Measurements from ENCODE around the gene CALR3.
A peak's percentile ranks its signal among the peaks of the same experiment; 100 is the strongest.
"Not testable (repeated sequence)": the region's sequence is repeated elsewhere in the genome, so short reads cannot be mapped to it uniquely, and the experiment has no call there.

Gene CALR3

GRCh38 chr19:16495982-16496612 is at the start of gene CALR3, which contains the start of gene C19orf44:
TSS of gene CALR3 (minus strand) at chr19:16496167. CDS start at chr19:16496129, 38 bp downstream.
TSS of gene C19orf44 (plus strand) at chr19:16496394. CDS start at chr19:16500793, 4,399 bp downstream.
- peak; percentile 99 for DNase-seq (ENCODE audit: low read depth)

GRCh38 chr19:16544473-16545231 is 48.7 kb upstream of the CALR3 start:
- no peak for DNase-seq (ENCODE audit: low read depth)

- DNase-seq (ENCODE audit: low read depth): not testable (repeated sequence)
These were observed 47.8 kb upstream of the CALR3 start for GRCh38 chr19:16543734-16544133.

DNA sequence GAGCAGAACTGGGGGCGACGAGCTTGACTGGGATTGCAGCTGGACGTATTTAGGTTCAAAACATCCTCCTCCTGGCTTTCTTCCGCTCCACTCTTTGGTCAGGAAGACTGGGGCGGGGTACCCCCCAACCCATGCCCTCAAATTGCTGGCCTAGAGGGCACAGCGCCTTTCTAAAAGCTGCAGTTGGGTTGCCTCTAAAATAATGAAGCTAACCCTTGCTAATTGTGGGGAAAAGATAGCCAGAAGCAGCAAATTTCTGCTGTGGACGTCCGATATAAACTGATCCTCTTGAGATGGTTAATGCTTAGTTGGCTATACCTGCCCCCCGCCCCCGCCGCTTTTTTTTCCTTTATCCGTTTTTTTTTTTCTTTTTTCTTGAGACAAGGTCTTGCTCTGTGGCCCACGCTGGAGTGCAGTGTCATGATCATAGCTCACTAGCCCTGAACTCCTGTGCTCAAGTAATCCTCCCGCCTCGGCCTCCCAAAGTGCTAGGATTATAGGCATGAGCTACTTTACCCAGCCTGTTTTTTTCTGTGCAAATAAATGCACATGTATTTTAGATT is 47.0 kb upstream of the CALR3 start:
- no peak for DNase-seq (ENCODE audit: low read depth)

DNA sequence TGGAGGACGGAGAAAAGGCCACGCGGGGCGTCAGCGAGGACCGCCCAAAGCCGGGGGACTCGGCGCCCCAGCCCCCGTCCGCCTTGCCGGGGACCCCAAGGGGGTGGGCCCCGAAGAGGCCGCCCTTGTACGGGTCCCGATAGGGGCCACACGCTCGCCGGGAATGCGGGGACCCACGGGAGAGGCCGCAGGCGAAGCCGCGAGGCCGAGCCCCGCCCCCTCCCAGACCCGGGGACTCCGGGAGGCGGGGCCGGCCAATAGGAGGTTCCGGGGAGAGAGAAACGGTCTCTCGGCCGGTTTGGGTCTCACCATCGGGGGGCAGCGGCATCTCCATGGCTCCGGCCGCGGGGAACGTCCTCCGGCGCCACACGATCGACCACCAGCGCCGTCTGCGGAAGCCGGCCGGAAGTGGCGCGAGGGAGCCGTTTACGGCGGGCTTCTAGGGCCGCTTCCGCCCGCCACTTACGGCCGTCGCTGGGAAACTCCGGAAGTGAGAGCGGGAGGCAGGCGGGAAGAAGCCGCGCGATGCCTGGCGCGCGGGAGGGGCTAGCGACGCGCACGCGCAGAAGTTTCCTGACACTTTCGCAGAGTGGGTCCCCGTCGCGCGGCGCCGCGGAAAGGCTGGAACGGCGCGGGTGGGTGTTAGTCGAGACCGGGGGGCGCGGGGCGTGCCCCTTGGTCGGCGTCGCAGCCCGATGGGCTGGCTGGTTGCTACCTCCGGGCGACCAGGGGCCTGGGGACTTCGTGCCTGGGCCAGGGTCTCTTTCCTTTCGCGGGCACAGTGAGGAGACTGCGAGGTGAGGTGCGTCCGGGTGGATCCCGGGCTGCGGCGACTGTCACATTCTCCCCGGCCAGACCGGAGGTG is 46.3 kb upstream of the CALR3 start, which contains the start of gene CHERP:
CHERP (minus strand) TSS at position 393 of the 865 bp plus-strand sequence; CDS start at position 334, 59 bp downstream.
- DNase-seq (ENCODE audit: low read depth): peak; percentile 88

DNA sequence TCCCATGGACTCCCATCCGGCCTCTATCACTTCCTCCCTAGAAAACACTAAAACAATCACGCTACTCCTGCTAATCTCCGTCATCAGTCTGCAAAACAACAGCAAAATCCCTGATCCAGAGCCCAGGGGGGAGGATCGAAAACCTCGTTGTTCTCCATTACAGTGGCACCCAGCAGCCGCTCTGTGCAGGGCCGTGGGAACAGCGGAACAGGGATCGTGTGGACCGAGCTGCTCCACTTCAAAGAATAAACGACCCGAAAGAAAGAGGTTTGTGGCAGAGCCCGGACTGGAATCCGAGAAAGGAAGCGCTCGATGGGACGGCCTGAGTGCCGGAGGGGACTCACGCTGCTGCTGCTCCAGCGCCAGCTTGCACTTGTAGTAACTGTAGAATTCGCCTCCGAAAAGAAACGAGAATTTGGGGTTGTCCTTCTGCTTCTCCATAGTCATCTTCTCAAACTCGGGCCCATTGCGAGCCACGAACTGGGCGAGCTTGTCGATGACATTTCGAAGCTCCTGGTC is 45.6 kb upstream of the CALR3 start:
- DNase-seq (ENCODE audit: low read depth): no peak

GRCh38 chr19:16540948-16541347 is 45.0 kb upstream of the CALR3 start:
- DNase-seq (ENCODE audit: low read depth): no peak

- no peak for DNase-seq (ENCODE audit: low read depth)
These were observed 41.1 kb upstream of the CALR3 start for GRCh38 chr19:16537111-16537510.

DNA sequence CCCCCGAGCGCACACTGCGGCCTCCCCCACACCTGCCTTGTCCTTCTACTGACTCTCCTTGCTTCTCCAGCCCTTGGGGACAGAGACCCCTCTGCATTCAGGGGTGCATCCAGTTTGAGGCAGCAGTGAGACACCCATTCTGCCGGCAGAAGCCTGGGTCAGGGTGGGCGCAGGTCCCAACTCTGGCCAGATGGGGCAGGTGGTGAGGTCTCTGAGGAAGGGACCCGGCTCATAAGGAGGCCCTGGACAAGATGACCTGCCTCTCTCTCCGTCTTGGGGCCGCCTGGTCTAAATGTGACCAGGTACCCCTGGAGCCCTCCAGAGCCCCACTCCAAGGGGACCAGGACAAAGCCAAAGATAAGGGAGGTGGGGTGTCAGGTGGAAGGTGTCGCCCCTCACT is 40.2 kb upstream of the CALR3 start:
- no peak for DNase-seq (ENCODE audit: low read depth)

DNA sequence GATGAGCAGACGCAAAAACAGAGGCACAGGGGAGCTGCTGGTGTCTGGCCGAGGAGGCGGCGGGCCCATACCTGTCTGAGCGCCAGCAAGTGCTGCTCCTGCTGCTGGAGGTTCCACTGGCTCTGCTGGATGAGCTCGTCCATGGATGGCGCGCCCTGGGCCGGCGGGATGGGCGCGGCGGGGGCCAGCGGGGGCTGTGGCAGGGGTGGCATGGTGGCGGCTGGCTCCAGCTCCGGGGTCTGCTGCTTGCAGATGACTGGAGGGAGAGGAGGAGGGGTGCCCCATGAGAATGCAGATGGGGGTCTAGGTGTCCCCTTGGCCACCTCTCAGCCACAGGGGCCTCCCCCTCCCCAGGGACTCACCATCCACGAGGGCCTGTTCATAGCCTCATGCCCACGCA is 39.4 kb upstream of the CALR3 start:
- DNase-seq (ENCODE audit: low read depth): no peak

- no peak for DNase-seq (ENCODE audit: low read depth)
These were observed 36.7 kb upstream of the CALR3 start for GRCh38 chr19:16532440-16533234.

DNA sequence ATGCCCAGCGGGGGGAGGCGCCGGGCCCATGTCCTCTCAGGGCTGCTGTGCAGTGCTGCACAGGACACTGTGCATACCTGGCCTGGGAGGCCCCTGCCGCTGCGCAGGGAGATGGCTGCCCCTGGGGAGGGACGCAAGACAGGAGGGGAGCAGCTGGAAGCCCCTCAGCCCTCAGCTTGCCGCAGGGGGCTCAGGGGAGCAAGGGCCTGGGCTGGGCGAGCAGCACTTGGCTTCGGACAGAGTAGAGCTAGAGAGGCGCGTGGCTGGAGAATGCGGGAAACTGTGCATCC is 35.4 kb upstream of the CALR3 start:
- no peak for DNase-seq (ENCODE audit: low read depth)

- no peak for DNase-seq (ENCODE audit: low read depth)
These were observed 34.8 kb upstream of the CALR3 start for GRCh38 chr19:16530540-16531379.

GRCh38 chr19:16529466-16530144 is 33.6 kb upstream of the CALR3 start:
- DNase-seq (ENCODE audit: low read depth): no peak

DNA sequence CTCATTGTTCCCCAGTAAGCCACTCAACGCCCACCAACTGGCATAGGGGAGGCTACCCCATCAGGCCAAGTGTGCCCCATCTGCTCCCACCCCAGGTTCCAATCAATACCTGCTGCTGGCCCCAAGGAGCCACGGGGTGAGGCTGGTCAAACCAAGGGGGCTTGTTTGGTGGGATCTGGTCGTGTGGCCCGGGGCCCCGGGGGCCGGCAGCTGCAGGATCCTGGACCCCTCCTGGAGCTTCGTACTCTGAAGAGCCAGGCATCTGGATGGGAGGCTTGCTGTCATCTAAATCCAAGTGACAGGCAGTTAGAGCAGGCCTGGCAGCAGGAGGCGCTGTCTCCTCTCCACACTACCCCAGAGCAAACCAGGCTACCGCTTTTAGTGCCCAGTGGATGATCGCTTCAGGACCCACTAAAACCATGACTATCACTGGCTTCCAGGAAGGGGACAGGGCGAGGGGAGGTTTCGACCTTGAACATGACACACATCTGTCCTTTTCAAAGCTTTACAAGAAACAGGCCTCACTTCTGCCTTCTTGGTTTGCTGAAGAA is 32.1 kb upstream of the CALR3 start:
- no peak for DNase-seq (ENCODE audit: low read depth)

GRCh38 chr19:16527334-16527935 is 31.5 kb upstream of the CALR3 start:
- no peak for DNase-seq (ENCODE audit: low read depth)

GRCh38 chr19:16525751-16526481 is 29.9 kb upstream of the CALR3 start:
- no peak for DNase-seq (ENCODE audit: low read depth)

- no peak for DNase-seq (ENCODE audit: low read depth)
These were observed 29.2 kb upstream of the CALR3 start for GRCh38 chr19:16524991-16525734.

All from stromal cell of bone marrow (primary cell).